K562 (cell line): Measurements from ENCODE around the gene CCL8. TPM values are rescaled to one million over a fixed set of nuclear protein-coding genes. Genes with fewer than 3 reads are reported as not detected.
A peak's percentile ranks its signal among the peaks of the same experiment; 100 is the strongest.

Experiments
- ATAC-seq: fragments of 200-7000 bp; cut with Tn5 transposase; 3 replicates; pipeline ENCODE4 v1.9.1; 2020; ENCODE audit warnings: moderate library complexity
- BruUV-seq: library from RNA; stranded (reverse); fragments of 400-500 nt; replicated peaks from 2 replicates; lab custom pipeline; 2021; lab: Mats Ljungman, UMichigan
- CTCF ChIA-PET: fragments of 300-600 bp; formaldehyde crosslinking; extraction: SDS; loops from one replicate; lab custom pipeline; 2021; ENCODE audit warnings: low intra/inter-chr PET ratio; lab: Yijun Ruan, JAX
- POLR2A ChIA-PET: fragments of 300-600, 350-650 bp; sonication (Branson Sonifier 250); formaldehyde crosslinking; extraction: SDS; loops from one replicate; lab custom pipeline; 2021; ENCODE audit warnings: antibody characterized with exemption, inconsistent platforms; lab: Yijun Ruan, JAX
- DNase-seq, 4 experiments: peaks; one replicate each; pipeline versions ENCODE4 v3.0.0 to v3.0.0-alpha.2; 2011 to 2018; ENCODE audit warnings: low spot score in 3 of 4, mixed read lengths in 3 of 4; ENCODE audit errors: extremely low read depth in 1 of 4
- FAIRE-seq: peaks from 2 replicates; lab custom pipeline; 2011; peaks lifted over from hg19 to GRCh38; lab: Jason Lieb, UNC
- H2AFZ ChIP-seq: 2 replicates; pipeline ENCODE4 v1.6.0; 2011; ENCODE audit warnings: low read depth, low read length, control low read depth, inconsistent platforms
- H3K27ac ChIP-seq: fragments of 200-600 bp; 3 replicates; pipeline ENCODE4 v1.8.0; 2011; ENCODE audit warnings: low read depth, mild to moderate bottlenecking, control low read depth, inconsistent platforms, low read length, moderate library complexity, mixed read lengths; ENCODE audit errors: extremely low read depth
- H3K27me3 ChIP-seq, 2 experiments: fragments of 300-600 bp in 1 of 2; 2 replicates in 1 of 2; 3 replicates in 1 of 2; pipeline versions ENCODE4 v1.6.0 to v1.8.0; 2011; ENCODE audit warnings: inconsistent platforms in 2 of 2, low read length in 2 of 2, mild to moderate bottlenecking in 1 of 2, mixed read lengths in 1 of 2, moderate library complexity in 1 of 2; ENCODE audit not compliant: control insufficient read depth in 2 of 2, insufficient read depth in 2 of 2
- H3K36me3 ChIP-seq: fragments of 300-600 bp; 3 replicates; pipeline ENCODE4 v1.8.0; 2011; ENCODE audit warnings: mild to moderate bottlenecking, low read length, inconsistent platforms; ENCODE audit not compliant: control insufficient read depth, insufficient read depth
- H3K4me1 ChIP-seq, 2 experiments: fragments of 200-600 bp in 1 of 2; replicated peaks in 1 of 2; 2 replicates in 1 of 2; 3 replicates in 1 of 2; pipeline versions ENCODE4 v1.5.1 to v1.8.0; 2011; ENCODE audit warnings: inconsistent platforms in 2 of 2, low read length in 2 of 2, mild to moderate bottlenecking in 1 of 2, mixed read lengths in 1 of 2, moderate library complexity in 1 of 2; ENCODE audit not compliant: control insufficient read depth in 2 of 2, insufficient read depth in 2 of 2
- H3K4me2 ChIP-seq: 2 replicates; pipeline ENCODE4 v1.6.1; 2011; ENCODE audit warnings: low read length, control low read depth, inconsistent platforms, mixed read lengths; ENCODE audit not compliant: insufficient read depth
- H3K4me3 ChIP-seq: fragments of 200-600 bp; sonication (generic), shearing (Covaris generic); 2 replicates; pipeline ENCODE4 v1.5.1; 2016; ENCODE audit warnings: control low read depth, inconsistent platforms
- H3K79me2 ChIP-seq: fragments of 200-600 bp; 3 replicates; pipeline ENCODE4 v1.8.0; 2011; ENCODE audit warnings: low read length, inconsistent platforms; ENCODE audit not compliant: control insufficient read depth, insufficient read depth
- H3K9ac ChIP-seq, 2 experiments: 2 replicates each; pipeline versions ENCODE4 v1.6.0 to v1.6.1; 2011; ENCODE audit warnings: low read depth in 2 of 2, low read length in 2 of 2, control low read depth in 1 of 2, inconsistent platforms in 1 of 2, mild to moderate bottlenecking in 1 of 2, mixed read lengths in 1 of 2; ENCODE audit not compliant: insufficient read depth in 1 of 2
- H3K9me1 ChIP-seq: one replicate; pipeline ENCODE4 v1.6.0; 2011; ENCODE audit warnings: inconsistent platforms, mild to moderate bottlenecking, low read length, moderate library complexity; ENCODE audit not compliant: control insufficient read depth, insufficient read depth
- H3K9me3 ChIP-seq: replicated peaks from 2 replicates; pipeline ENCODE4 v1.5.1; 2011; ENCODE audit warnings: low read depth, low read length, inconsistent platforms; ENCODE audit not compliant: control insufficient read depth, insufficient read depth
- H4K20me1 ChIP-seq: replicated peaks from 2 replicates; pipeline ENCODE4 v1.6.1; 2011; ENCODE audit warnings: low read length, inconsistent platforms, mixed read lengths; ENCODE audit not compliant: control insufficient read depth, insufficient read depth
- NEUROD1 ChIP-seq: fragments of 150-350 bp; IDR thresholded peaks from 2 replicates; pipeline ENCODE4 v1.6.1; 2014; ENCODE audit warnings: borderline replicate concordance, low read length, low read depth; ENCODE audit not compliant: partially characterized antibody
- RAD21 ChIP-seq, 2 experiments: fragments of 250-450 bp in 1 of 2; fragments of 450-650 bp in 1 of 2; sonication (Bioruptor Pico) in 1 of 2; formaldehyde crosslinking in 1 of 2; IDR thresholded peaks in 1 of 2; conservative IDR thresholded peaks in 1 of 2; 2 replicates each; pipeline versions ENCODE4 v1.4.0 to v1.8.0; 2020 to 2022; ENCODE audit warnings: mild to moderate bottlenecking in 2 of 2, moderate library complexity in 1 of 2
- ZKSCAN1 ChIP-seq: fragments of 150-350 bp; IDR thresholded peaks from 2 replicates; pipeline ENCODE4 v1.6.1; 2016; ENCODE audit warnings: low read depth, low read length
- WGBS: fragments of 100-300 bp; shearing (Covaris generic); methylation state at CpG from one replicate; pipeline ENCODE4 v1.1.6; 2016; ENCODE audit warnings: low coverage, mixed read lengths; ENCODE audit not compliant: insufficient coverage; ENCODE audit errors: missing lambda C conversion rate; 5-methylcytosine and 5-hydroxymethylcytosine counted together
- in situ Hi-C: fragments of 300-500 bp; cut with MboI; formaldehyde crosslinking; loops from 4 replicates; pipeline ENCODE4 v1.15.0; 2018; ENCODE audit warnings: inconsistent platforms, mixed read lengths
- intact Hi-C: fragments of 100-400 bp; cut with micrococcal nuclease; formaldehyde crosslinking; loops from 2 replicates; pipeline ENCODE4 v1.14.2; 2022
- polyA plus RNA-seq, 8 experiments: library from polyadenylated mRNA; depleted of rRNA in 4 of 8; stranded (reverse) in 5 of 8; unstranded in 3 of 8; fragments of >200 nt; fragmentation: Nextera tagmentation in 2 of 8; fragmentation: Illumina TruSeq in 1 of 8; extraction: Ambion mirVana in 2 of 8; extraction: Trizol in 1 of 8; gene quantifications; 2 replicates each; pipeline versions ENCODE4 v1.2.1 to v1.2.3, GENCODE V29; 2011 to 2014; ENCODE audit warnings: inconsistent platforms in 1 of 8, missing spikeins in 1 of 8
- total RNA-seq, 7 experiments: library from RNA; depleted of rRNA in 6 of 7; stranded (reverse); fragments of >200 nt in 6 of 7; fragmentation: Illumina TruSeq in 2 of 7; extraction: Trizol in 2 of 7; gene quantifications; 2 replicates each; pipeline versions ENCODE4 v1.2.1 to v1.2.3, GENCODE V29; 2011 to 2021; ENCODE audit warnings: low replicate concordance in 1 of 7
- TF ChIP-seq, protein P1 (sequence below), 2 experiments: IDR thresholded peaks; 2 replicates each; pipeline ENCODE4 v1.6.1; 2011; ENCODE audit warnings: borderline replicate concordance in 1 of 2, control low read depth in 1 of 2, low read depth in 1 of 2, low read length in 1 of 2, mild to moderate bottlenecking in 1 of 2, mixed read lengths in 1 of 2, moderate library complexity in 1 of 2; ENCODE audit not compliant: insufficient read depth in 1 of 2, insufficient read length in 1 of 2, poor library complexity in 1 of 2, severe bottlenecking in 1 of 2; ENCODE audit errors: extremely low read depth in 1 of 2
- TF ChIP-seq, protein P2 (sequence below), 3 experiments: IDR thresholded peaks in 2 of 3; conservative IDR thresholded peaks in 1 of 3; 2 replicates each; pipeline ENCODE4 v1.5.1; 2011 to 2012; ENCODE audit warnings: low read length in 3 of 3, mild to moderate bottlenecking in 3 of 3, control low read depth in 2 of 3, improper control_type of control experiment in 1 of 3, inconsistent platforms in 1 of 3, low read depth in 1 of 3, mixed read lengths in 1 of 3, moderate library complexity in 1 of 3; ENCODE audit not compliant: insufficient read depth in 2 of 3
- TF ChIP-seq, protein P3 (sequence below): IDR thresholded peaks from 2 replicates; pipeline ENCODE4 v1.6.1; 2012; ENCODE audit warnings: low read depth, low read length, improper control_type of control experiment, borderline replicate concordance

CCL8 gene
- total and polyA plus RNA-seq, 9 of the 15 experiments (the other 6 are each of a cell fraction or from before 2014, with no cell fraction given), result 0.06 TPM; not detected in 8

GRCh38 chr17:34318474-34318873, 761 bp upstream of the CCL8 start:
- ATAC-seq (peak; percentile 89), FAIRE-seq (peak; percentile 15)
- in situ Hi-C loops, result no loop called here
- Histone ChIP-seq H3K27ac (no peak overlapping the region), H3K9me1 (no peaks in the 10 kb centered on the region), H3K79me2 (no peaks in the 10 kb centered on the region), H3K4me3 (no peak overlapping the region), H3K4me1 (no peaks in the 10 kb centered on the region; a peak in 1 of 5 replicates), H3K27me3 (no peaks in the 10 kb centered on the region)
- CTCF ChIA-PET, result no interaction called here
- TF ChIP-seq, protein P1, sequence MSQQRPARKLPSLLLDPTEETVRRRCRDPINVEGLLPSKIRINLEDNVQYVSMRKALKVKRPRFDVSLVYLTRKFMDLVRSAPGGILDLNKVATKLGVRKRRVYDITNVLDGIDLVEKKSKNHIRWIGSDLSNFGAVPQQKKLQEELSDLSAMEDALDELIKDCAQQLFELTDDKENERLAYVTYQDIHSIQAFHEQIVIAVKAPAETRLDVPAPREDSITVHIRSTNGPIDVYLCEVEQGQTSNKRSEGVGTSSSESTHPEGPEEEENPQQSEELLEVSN (IDR thresholded peaks at IDR 0.05; ENCODE audit: borderline replicate concordance in 1 of 2, extremely low read depth in 1 of 2, insufficient read depth in 1 of 2, insufficient read length in 1 of 2, low read depth in 1 of 2, low read length in 1 of 2, poor library complexity in 1 of 2, severe bottlenecking in 1 of 2), result no peak
- TF ChIP-seq NEUROD1, result no peak
- TF ChIP-seq RAD21 (CRISPR knock-in tag; conservative IDR thresholded peaks at IDR 0.05 in 1 of 2, IDR thresholded peaks at IDR 0.05 in 1 of 2), result peak in 1 of 2 experiments; percentile 22; a peak in 1 of 4 replicates
- TF ChIP-seq, protein P2, sequence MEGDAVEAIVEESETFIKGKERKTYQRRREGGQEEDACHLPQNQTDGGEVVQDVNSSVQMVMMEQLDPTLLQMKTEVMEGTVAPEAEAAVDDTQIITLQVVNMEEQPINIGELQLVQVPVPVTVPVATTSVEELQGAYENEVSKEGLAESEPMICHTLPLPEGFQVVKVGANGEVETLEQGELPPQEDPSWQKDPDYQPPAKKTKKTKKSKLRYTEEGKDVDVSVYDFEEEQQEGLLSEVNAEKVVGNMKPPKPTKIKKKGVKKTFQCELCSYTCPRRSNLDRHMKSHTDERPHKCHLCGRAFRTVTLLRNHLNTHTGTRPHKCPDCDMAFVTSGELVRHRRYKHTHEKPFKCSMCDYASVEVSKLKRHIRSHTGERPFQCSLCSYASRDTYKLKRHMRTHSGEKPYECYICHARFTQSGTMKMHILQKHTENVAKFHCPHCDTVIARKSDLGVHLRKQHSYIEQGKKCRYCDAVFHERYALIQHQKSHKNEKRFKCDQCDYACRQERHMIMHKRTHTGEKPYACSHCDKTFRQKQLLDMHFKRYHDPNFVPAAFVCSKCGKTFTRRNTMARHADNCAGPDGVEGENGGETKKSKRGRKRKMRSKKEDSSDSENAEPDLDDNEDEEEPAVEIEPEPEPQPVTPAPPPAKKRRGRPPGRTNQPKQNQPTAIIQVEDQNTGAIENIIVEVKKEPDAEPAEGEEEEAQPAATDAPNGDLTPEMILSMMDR (IDR thresholded peaks at IDR 0.05 in 2 of 3, conservative IDR thresholded peaks at IDR 0.05 in 1 of 3; ENCODE audit: insufficient read depth in 2 of 3, low read depth in 1 of 3, low read length in 3 of 3), result peak; percentile 36 to 54 (median 52)
- TF ChIP-seq, protein P3, sequence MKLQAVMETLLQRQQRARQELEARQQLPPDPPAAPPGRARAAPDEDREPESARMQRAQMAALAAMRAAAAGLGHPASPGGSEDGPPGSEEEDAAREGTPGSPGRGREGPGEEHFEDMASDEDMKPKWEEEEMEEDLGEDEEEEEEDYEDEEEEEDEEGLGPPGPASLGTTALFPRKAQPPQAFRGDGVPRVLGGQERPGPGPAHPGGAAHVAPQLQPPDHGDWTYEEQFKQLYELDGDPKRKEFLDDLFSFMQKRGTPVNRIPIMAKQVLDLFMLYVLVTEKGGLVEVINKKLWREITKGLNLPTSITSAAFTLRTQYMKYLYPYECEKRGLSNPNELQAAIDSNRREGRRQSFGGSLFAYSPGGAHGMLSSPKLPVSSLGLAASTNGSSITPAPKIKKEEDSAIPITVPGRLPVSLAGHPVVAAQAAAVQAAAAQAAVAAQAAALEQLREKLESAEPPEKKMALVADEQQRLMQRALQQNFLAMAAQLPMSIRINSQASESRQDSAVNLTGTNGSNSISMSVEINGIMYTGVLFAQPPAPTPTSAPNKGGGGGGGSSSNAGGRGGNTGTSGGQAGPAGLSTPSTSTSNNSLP, result peak; percentile 73; the same call in 1 of the 2 replicates
- peak; percentile 46; the same call in 1 of the 2 replicates for TF ChIP-seq ZKSCAN1
- TF ChIP-seq, all 486 proteins: peak for 4
- POLR2A ChIA-PET, result no interaction called here
- Histone ChIP-seq H4K20me1 (no peaks in the 10 kb centered on the region), H2AFZ (no peak overlapping the region), H3K9ac (no peak overlapping the region), H3K36me3 (no peaks in the 10 kb centered on the region), H3K9me3 (no peaks in the 10 kb centered on the region), H3K4me2 (no peak overlapping the region)
- peak; percentile 48 to 59 (median 54) for DNase-seq
- no TSS peak for BruUV-seq
- WGBS, result 4% methylated on average over 3 of the region's 3 CpGs
- intact Hi-C loops, result loop anchor here (5.0 kb wide), 1 partner anchor 44 kb away; the partner anchor contains the start of gene CCL1
